Measurements from ENCODE around the gene DLGAP1. TPM values are rescaled to one million over a fixed set of nuclear protein-coding genes. Genes with fewer than 3 reads are reported as not detected.

The DLGAP1 gene
- polyA plus RNA-seq, 1 of the 3 experiments (the other 2 are of a cell fraction) = not detected

DNA sequence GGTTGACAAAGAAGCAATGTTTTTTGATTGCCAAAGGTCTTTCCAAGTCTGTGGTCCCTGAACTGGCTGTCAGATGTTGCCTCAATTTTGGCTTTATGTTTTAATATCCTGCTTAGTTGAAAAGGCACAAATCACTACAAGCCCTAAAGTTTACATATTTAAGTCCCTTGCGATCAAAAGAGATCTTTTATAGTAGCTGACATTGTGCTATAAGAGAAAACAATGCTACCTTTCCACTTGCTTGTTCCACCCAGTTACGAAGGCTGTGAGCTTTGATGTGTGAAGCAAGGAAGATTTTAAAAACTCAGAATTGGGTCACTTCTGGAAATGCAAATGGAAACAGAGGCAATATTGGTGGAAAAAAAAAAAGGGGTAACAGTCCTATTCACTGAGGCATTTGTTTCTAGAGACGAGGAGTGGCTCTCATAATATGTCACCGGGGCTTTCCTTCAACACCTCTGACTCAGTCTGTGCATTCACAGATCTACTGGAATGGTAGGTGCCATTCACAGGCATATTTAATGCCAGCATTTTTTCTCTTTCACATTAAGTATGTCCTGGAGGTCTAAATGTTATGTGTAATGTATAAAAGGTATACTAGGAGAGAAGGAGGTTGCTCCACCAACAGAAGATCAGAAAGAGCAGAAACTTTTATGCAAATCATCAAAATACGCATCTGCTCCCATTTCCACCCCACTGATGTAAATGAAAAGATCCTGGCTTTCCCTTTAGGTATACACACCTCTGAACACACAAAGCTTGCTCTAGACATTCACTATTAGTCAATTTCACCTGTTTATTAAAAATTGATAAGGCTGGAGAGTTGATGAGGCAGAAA is 913.3 kb downstream of the DLGAP1 start:
- 88% methylated on average over 5 of the region's 5 CpGs for WGBS (ENCODE audit: low lambda C conversion rate)
- Histone ChIP-seq H3K27me3 (ENCODE audit: insufficient read depth) (no peaks in the 10 kb centered on the region), H3F3A (replicated peaks; ENCODE audit: insufficient read depth) (no peaks in the 10 kb centered on the region), H3K9me2 (no peaks in the 10 kb centered on the region), H2AFZ (ENCODE audit: low read depth) (no peak overlapping the region), H3K9ac (no peak overlapping the region), H3K4me1 (ENCODE audit: control insufficient read depth in 1 of 2, insufficient read depth in 2 of 2, low read depth in 1 of 2, low read length in 1 of 2) (no peaks in the 10 kb centered on the region), H3K79me2 (ENCODE audit: insufficient read depth) (no peaks in the 10 kb centered on the region), H3K4me3 (ENCODE audit: low read depth in 2 of 2, low read length in 1 of 2) (no peak overlapping the region), H3K4me2 (no peak overlapping the region), H3K27ac (ENCODE audit: low read depth in 2 of 2, low read length in 1 of 2) (no peak overlapping the region), H3K36me3 (replicated peaks in 1 of 2; ENCODE audit: control insufficient read depth in 1 of 2, insufficient read depth in 2 of 2, low read length in 1 of 2) (no peaks in the 10 kb centered on the region), H3K9me3 (no peaks in the 10 kb centered on the region), H4K20me1 (ENCODE audit: insufficient read depth) (no peaks in the 10 kb centered on the region)
- TF ChIP-seq FOSL2 (IDR thresholded peaks at IDR 0.05; ENCODE audit: borderline replicate concordance, low read depth) (no peak), FOXM1 (IDR thresholded peaks at IDR 0.05; ENCODE audit: low read depth) (no peak), FOXJ3 (CRISPR knock-in tag; IDR thresholded peaks at IDR 0.05) (no peak)
- TF ChIP-seq, protein P1, sequence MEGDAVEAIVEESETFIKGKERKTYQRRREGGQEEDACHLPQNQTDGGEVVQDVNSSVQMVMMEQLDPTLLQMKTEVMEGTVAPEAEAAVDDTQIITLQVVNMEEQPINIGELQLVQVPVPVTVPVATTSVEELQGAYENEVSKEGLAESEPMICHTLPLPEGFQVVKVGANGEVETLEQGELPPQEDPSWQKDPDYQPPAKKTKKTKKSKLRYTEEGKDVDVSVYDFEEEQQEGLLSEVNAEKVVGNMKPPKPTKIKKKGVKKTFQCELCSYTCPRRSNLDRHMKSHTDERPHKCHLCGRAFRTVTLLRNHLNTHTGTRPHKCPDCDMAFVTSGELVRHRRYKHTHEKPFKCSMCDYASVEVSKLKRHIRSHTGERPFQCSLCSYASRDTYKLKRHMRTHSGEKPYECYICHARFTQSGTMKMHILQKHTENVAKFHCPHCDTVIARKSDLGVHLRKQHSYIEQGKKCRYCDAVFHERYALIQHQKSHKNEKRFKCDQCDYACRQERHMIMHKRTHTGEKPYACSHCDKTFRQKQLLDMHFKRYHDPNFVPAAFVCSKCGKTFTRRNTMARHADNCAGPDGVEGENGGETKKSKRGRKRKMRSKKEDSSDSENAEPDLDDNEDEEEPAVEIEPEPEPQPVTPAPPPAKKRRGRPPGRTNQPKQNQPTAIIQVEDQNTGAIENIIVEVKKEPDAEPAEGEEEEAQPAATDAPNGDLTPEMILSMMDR (IDR thresholded peaks at IDR 0.05) = no peak
- POLR2A ChIA-PET = no interaction called here
- CTCF ChIA-PET = interaction anchor here (1.6 kb wide), 1 partner anchor 44 kb away, joined by 5 read pairs; no protein-coding TSS in a partner anchor
- DNase-seq = no peak

DNA sequence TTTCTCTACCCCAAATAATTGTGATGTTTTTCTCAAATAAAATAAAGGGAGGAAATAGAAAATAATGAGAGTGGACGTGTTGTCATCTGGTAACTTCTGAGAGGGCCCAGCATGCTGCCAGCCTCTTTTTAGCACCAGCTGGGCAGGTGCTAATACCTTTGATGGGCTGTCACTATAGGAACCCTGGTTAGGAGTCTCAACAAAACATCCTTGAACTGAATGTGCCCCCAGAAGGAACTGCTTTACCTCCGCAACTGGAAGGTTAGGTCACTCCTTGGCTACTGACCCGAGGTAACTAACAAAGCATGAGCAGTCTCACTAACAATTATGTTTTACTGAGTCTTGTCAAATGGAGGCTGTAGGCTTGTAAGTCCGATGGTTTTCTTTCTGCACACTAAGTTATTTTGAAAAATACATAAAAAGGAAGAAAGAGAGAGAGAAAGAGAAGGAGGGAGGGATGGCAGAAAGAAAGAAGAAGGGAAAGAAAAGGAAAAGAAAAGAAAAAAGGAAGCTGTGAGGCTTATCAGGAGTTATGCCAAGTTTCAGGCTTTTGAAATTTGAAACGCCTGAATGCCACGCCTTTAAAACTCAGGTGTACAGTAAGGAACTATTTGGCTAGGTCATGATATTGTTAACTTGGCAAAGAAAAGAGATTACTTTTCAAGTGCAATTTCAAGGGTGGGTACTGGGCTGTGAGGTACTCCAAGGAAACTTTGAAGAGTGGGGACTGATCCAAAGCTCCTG is 914.1 kb downstream of the DLGAP1 start:
- H3K4me3 ChIP-seq (ENCODE audit: low read depth in 2 of 2, low read length in 1 of 2) = no peak overlapping the region
- H3K36me3 ChIP-seq (replicated peaks in 1 of 2; ENCODE audit: control insufficient read depth in 1 of 2, insufficient read depth in 2 of 2, low read length in 1 of 2) = no peaks in the 10 kb centered on the region
- H3K4me2 ChIP-seq = no peak overlapping the region
- H3K27me3 ChIP-seq (ENCODE audit: insufficient read depth) = no peaks in the 10 kb centered on the region
- H3K79me2 ChIP-seq (ENCODE audit: insufficient read depth) = no peaks in the 10 kb centered on the region
- H3K27ac ChIP-seq (ENCODE audit: low read depth in 2 of 2, low read length in 1 of 2) = no peak overlapping the region
- TF ChIP-seq POLR2AphosphoS5 (IDR thresholded peaks at IDR 0.05; ENCODE audit: low read depth, low read length) (no peak), FOXM1 (IDR thresholded peaks at IDR 0.05; ENCODE audit: low read depth) (no peak), FOXJ3 (CRISPR knock-in tag; IDR thresholded peaks at IDR 0.05) (no peak), RAD21 (IDR thresholded peaks at IDR 0.05; ENCODE audit: low read length) (no peak), RCOR1 (IDR thresholded peaks at IDR 0.05; ENCODE audit: low read length) (no peak), GATA2 (CRISPR knock-in tag; IDR thresholded peaks at IDR 0.05) (no peak), SIN3A (IDR thresholded peaks at IDR 0.05; ENCODE audit: borderline replicate concordance, low read depth, low read length) (no peak)
- TF ChIP-seq, protein P1 (IDR thresholded peaks at IDR 0.05) = no peak
- no peak for DNase-seq
- POLR2A ChIA-PET = no interaction called here
- no peaks in the 10 kb centered on the region for H4K20me1 ChIP-seq (ENCODE audit: insufficient read depth)
- H3K9me2 ChIP-seq = no peaks in the 10 kb centered on the region
- no peaks in the 10 kb centered on the region for H3F3A ChIP-seq (replicated peaks; ENCODE audit: insufficient read depth)
- no peaks in the 10 kb centered on the region for H3K9me3 ChIP-seq
- H2AFZ ChIP-seq (ENCODE audit: low read depth) = no peak overlapping the region
- H3K9ac ChIP-seq = no peak overlapping the region
- H3K4me1 ChIP-seq (ENCODE audit: control insufficient read depth in 1 of 2, insufficient read depth in 2 of 2, low read depth in 1 of 2, low read length in 1 of 2) = no peaks in the 10 kb centered on the region
- WGBS (ENCODE audit: low lambda C conversion rate) = 77% methylated on average over 6 of the region's 6 CpGs
- CTCF ChIA-PET = interaction anchor here (1.6 kb wide), 1 partner anchor 45 kb away, joined by 5 read pairs; no protein-coding TSS in a partner anchor
